Embryonic facial prominence (tissue), 1 donor: Measurements from ENCODE around the gene CNNM4.

Experiments used
- DNase-seq: peaks from one replicate; pipeline ENCODE4 v3.0.0-alpha.2; 2016; ENCODE audit errors: extremely low spot score

Gene CNNM4

DNA sequence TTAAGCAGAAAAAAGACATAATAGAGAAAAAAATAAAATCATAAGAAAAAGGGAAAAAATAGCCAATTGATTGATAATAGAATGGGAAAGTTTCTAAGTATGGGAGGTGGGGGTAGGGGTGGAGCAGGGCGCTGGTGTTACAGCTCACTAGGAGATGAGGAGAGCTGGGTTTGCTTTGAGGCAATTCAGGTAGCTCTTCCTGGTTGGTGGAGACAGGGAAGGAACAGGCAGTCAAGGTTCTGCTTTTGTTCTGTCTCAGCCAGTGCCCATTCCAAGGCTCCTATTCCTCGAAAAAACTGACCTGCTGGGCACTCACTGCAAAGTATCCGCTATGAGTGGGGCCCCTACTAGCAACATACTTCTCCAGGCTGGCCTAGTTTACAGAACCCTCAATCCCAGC lies 1.7 kb upstream of the CNNM4 start:
- DNase-seq: no peak

DNA sequence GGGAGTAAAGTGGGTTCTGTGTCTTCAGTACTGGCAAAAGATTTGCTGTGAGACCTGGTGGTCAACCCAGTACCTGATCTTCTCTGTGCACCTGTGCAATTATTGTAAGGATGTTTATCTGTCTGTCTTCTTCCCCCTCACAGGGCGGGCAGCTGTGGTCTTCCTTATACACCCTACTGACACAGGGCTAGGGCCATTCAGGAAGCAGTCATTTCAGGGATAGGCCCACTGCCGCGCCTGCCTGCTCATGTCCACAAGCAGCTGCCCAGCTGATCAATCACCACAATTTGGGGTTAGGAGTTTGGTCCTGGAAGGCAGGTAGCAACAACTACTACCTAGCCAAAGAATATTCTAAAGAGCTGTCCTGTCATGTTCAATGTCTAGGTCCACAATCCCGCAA lies 1.2 kb upstream of the CNNM4 start:
- no peak for DNase-seq

DNA sequence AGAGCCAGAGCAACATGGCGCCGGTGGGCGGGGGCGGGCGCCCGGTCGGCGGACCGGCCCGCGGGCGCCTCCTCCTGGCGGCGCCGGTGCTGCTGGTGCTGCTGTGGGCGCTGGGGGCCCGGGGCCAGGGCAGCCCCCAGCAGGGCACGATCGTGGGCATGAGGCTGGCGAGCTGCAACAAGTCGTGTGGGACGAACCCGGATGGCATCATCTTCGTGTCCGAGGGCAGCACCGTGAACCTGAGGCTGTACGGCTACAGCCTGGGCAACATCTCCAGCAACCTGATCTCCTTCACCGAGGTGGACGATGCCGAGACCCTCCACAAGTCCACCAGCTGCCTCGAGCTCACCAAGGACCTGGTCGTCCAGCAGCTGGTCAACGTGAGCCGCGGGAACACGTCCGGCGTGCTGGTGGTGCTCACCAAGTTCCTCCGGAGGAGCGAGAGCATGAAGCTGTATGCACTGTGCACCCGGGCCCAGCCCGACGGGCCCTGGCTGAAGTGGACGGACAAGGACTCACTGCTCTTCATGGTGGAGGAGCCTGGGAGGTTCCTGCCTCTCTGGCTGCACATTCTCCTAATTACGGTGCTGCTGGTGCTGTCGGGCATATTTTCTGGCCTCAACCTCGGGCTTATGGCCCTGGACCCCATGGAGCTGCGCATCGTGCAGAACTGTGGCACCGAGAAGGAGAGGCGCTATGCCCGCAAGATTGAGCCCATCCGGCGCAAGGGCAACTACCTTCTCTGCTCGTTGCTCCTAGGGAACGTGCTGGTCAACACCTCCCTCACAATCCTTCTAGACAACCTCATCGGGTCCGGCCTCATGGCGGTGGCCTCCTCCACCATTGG lies 507 bp downstream of the CNNM4 start:
- no peak for DNase-seq

DNA sequence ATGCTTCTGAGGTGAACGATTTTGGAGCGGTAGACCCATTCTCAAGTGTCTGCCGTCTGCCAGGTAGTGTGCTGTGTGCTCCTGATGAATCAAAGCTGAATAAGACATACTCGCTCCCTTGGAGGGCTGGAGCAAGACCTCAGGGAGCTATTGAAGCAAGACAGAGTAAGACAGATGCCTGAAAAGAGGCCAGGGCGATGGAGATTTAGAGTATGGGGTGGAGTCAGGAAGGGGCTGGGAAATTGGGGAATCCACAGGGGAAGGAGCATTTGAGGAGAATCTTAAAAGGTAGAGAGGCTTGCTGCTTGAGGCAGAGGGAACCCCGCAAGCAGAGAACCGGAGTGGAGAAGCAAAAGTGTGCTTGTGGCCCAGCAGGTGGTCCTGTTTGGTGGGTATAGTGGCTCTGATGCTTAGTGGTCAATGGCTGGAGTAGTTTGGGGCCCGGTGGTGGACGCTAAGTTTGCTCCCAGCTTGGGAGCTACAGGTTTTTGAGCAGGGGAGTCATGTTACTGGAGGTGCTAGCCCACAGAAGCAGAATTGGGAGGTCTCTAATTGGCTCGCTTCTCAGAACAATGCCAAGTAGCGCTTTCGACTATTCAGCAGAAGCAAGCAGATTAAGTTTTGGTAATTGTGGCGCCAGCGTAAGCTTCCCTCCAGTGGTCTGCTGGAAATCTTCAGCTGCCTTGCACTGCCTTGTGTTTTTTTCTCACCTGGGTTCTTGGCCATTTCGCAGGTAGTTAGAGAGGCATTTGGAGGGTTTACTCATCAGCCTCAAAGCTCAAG lies 2.0 kb downstream of the CNNM4 start:
- no peak for DNase-seq

DNA sequence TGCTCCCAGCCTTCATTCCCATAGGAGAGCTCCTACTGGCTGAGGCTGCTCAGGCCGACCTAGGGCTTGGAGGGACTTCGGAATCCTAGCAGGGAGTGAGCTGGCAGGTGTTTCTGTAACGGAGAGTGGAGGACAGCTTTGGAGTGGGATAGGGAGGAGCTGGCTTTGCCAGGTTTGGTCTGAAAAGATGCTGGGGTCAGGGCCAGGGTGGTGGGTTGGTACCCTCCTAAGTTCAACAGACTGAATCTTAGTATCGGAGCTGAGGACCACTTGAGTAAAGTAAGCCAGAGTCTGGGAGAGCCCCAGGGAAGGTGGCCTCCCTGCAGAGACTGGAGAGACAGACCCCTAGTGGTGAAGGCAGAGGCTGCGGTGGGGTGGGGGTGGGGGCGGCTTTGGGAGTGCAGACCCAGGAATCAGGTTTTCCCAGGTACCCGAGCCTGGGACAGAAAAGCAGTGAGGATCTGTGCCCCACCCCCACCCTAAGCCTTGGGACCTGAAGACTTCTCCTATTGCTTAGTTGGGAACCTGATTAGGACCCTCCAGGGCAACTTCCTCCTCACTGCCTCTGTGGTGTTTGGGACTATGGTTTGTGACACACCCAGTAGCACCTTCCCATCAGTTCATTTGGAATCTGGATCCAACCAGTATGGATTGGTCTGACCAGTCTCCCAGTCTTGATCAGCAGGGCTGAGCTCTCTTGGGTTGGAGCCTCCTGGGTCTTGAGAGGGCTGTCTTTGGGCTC lies 3.0 kb downstream of the CNNM4 start:
- no peak for DNase-seq

DNA sequence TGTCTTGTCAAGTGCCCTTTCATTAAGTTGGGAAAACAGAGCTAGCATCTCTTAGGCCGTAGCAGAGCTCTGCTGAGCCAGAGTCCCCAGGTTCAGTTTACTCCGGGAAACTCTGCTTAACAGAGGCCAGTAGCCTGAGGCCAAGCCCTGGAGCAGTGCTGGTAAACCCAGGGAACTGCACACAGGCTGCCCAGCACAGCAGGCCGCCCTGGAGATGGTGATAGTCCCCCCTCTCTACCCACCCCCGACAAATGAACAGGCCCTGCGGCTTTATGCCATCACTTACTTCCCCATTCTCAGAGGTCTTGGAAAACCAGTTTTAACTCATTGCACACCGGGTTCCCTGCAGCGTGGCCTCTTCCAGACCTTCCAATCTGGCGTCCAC lies 3.5 kb downstream of the CNNM4 start:
- DNase-seq: no peak

DNA sequence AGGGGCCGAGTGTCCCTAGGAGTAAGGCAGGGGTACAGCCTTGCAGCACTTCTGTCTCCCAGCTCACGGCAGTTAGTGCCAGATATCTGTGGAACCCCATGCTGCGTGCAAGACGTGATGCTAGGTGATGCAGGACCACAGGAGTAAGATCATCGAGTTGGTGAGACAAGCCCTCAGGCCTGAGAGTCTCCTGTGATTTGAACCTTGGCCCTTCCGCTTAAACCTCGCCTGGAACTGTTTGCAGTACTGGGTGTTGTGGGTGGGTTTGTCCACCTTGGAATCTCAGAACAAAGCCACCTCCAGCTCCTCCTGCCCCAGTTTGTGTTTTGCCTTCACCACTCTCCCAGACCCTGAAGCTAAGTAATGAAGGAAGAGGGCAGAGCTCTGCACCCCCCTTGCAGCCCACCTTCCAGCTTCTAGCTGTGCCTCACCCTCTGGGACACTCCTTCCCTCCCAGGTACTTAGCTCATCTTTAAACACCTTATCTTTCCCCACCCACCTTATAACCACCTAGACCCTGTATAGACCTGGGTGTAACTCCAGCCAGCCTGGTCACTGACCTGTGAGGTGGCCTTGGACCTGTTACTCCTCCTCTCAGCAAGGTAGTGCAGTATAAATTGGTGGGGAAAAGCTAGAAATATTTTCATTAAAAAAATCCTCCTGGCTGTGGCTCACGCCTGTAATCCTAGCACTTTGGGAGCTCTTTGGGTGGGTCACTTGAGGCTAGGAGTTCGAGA lies 6.6 kb downstream of the CNNM4 start:
- DNase-seq: no peak

DNA sequence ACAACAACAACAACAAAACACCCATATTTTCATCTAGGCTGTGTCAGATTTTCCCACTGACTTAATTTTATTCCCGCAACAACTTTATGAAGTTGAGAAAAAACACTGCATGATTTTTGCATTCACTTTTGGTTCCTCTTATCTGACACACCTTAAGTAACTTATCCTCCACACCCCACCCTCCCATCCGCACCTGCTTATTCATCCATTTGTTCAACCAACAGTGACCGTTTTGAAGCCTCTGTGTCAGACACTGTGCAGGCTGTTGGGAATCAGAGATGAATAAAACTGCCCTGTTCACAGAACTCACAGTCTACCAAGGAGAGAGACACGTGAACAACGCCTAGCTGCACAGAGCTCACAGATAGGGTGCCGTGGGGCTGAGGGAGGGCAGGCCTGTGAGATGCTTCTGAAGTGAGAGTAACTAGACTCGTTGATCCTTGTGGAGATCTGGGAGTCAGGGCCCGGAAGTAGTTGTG lies 7.4 kb downstream of the CNNM4 start:
- no peak for DNase-seq

DNA sequence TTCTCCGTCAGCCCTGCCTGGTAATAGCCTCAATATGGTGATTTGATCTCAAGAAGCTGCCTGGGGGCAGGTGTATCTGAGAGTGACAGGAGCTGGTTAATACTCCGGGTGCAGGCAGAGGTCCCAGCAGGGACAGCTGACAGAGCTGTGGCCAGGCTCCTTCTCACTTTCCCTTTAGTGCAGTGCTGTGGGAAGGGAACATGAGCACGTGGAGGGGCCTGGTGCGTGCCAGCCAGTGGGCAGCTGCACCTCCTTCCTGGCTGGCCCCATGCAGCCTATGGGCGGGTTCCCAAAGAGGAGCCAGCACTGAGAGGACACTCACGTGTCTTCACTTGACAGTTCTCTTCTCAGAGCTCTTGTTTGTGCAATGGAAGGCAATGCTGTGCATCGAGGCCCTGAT lies 9.1 kb downstream of the CNNM4 start:
- DNase-seq: no peak

DNA sequence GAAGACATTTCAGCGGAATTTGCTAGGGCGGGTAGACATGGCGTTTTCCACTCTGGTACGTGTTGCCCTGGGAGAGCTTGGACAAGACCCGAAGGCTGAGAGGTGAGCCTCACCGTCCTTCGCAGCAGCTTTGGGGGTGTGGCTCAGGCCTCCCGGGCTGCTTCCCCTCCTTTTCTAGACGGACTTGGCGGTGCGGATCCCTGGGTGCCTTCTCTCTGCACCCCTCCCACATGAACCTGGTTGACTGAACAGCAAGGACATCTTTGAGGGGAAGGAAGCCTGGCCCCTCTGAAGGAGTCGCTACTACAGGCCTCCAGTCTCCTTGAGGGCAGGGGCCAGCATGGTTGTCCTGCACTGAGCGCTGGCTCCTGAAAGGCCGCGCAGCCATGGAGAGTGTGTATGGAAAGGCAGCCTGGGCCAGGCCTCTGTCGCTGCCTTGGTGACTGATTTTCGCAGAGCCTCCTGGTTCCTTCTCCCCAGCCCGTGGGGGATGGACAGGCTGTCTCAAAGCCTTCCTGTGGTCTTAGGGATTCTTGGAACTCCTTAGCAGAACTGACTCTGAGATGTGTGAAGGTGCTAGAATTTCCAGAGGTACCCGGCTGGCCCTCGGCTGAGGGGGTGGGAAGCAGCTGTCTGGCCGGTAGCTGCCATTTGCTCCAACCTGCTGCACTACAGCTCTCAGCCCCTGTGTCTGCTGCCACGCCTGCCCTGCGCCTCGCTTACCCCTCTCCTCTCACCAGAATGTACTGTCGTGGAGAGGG lies 9.9 kb downstream of the CNNM4 start:
- DNase-seq: no peak

DNA sequence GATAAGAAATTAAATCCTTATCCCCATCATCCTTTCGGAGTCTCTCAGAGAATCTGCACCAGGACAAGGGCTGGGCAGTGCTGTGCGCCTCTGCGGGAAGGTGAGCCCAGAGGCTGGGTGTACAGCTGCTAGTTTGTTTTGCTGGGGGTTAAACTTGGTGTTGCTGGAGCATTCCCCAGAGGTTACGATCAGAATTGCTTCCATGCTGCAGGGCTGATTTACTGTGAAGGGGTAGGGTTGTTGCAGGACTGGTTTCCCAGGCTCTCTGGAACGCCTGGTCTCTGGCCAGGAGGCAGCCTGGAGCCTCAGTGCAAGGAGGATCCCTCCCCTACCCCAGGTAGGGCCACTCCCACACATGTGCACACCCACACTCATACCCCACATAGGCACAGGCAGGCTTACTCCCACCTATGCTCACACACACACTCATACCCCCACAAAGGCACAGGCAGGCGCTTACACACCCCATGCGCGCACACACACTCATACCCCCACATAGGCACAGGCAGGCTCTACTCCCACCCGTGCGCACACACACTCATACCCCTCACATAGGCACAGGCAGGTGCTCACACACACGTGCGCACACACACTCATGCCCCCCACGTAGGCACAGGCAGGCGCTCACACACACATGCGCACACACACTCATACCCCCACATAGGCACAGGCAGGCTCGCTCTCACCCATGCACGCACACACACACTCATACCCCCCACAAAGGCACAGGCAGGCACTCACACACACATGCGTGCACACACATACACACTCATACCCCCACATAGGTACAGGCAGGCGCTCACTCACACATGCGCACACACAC lies 11.3 kb downstream of the CNNM4 start:
- no peak for DNase-seq

DNA sequence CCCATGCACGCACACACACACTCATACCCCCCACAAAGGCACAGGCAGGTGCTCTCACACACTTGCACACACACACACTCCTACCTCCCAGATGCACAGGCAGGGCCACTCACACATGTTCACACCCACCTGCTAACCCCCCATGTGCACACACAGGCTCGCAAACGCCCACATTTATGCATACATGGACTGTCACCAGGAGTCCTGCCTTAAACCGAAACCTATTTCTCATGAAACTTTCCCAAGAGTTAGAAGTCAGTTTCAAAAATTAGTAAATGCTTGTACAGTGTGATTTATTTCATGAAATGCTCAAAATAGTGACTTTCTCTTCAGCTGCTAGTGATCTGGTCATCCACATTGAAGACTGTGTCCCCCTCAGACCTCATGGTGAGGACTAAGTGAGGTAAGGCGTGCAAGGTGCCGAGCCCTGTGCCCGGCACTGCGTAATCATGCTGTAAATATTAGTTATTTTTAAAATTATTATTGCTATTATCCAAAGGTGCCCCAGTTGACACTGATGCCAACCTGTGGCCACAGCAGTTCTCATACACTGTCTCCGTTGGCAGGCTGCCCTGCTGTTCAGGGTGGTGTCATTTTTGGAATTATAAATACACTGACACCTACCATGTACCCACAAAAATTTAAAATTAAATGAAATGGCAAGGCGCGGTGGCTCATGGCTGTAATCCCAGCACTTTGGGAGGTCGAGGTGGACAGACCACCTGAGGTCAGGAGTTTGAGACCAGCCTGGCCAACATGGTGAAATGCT lies 12.4 kb downstream of the CNNM4 start:
- DNase-seq: no peak

DNA sequence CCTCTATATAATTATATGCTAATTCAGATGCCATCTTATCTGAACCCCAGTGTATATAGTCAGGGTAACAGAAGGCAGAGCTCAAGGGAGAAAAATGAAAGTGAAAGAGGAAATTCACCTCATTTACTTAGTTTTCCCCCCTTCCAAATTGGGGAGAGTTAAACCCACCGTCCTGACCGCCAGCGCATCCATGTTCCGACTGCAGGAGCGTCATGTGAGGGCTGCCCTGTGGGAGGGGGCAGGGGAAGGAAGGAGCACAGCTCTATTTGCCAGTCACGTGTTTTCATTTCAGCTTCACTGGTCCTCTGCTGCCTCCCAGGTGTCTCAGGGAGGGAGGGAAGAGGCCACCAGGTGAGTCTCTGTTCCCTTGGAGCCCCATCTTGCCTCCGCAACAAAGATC lies 13.2 kb downstream of the CNNM4 start:
- no peak for DNase-seq

DNA sequence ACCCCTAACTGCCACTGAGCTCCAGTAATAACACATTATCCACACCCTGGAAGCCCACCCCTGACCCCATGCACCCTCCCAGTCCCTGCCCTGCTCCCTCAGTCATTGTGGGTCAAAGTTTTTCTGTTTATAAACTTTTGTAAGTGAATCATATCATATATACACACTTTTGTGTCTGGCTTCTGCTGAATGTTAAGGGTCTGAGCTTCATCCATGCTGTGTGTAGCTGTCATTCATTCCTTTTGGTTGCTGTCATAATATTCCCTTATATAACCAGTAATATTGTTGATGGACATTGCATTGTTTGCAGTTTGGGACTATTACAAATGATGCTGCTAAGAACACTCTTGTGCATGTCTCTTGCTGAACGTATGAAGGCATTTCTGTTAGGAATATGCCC lies 14.5 kb downstream of the CNNM4 start:
- no peak for DNase-seq

DNA sequence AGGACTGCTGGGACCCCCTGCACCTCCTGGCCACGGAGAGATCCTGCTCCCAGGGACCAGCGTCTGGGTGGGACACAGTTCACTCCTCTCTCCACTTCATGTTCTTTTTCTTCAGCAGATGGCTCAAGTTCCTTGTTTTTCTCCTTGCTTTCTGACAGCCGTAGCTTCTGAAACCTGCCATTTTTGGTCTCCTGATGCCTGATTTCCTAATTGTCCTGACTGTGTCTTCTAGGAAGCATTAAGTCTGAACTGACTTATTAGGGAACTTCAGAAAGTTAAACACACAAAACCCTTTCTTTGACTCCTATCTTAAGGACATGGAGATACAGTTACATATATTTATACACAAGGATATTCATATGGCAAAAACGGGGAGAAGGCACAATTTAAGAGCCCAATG lies 22.7 kb downstream of the CNNM4 start:
- DNase-seq: no peak

DNA sequence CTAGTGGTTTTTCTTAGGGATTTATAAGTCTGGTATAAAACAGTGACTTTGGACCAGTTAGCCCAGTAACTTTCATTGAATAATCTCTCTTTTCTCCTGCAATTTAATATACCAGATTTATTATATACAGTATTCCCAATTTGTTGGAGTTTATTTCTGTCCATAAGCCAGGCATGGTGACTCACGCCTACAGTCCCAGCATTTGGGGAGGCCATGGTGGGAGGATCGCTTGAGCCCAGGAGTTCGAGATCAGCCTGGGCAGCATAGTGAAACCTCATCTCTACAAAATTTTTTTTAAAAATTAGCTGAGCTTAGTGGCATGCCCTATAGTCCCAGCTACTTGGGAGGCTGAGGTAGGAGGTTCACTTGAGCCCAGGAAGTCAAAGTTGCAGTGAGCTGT lies 26.7 kb downstream of the CNNM4 start:
- DNase-seq: no peak

DNA sequence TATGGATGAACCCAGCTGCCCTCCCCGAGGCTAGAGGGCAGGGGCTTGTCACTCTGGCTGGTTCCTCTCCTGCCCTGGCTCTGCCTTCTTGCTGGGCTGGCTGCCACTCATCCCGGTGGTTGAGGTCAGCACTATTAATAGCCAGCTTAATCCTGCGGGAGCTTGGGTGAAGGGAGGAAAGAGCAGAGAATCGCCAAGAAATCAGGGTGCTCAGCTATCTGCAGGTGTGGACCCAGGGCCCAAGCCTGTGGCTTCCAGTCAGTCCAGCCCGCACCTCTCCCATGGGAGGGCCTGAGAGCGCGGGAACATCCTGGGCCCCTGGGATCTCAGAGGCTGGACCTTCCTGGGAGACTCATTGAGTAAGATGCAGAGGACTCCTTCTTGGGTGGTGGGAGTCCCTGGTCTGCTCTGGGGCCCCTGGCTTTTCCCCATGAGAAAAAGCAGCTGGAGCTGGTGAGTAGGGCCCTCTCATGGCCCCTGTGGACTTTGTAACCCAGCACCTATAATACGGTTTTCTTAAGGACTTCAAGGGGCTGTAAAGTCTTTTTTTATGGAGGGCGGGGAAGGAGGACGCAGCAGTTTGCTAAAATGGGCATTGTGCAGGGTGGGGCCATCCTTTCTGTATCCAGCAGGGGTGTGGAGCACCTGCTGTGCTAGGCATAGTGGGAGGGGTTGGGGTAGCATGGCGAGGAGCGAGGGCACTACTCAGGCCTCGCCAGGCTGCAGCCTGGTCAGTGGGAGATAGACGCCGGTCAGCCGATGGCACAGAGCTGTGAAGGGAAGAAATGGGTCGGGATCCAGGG lies 27.9 kb downstream of the CNNM4 start:
- no peak for DNase-seq

DNA sequence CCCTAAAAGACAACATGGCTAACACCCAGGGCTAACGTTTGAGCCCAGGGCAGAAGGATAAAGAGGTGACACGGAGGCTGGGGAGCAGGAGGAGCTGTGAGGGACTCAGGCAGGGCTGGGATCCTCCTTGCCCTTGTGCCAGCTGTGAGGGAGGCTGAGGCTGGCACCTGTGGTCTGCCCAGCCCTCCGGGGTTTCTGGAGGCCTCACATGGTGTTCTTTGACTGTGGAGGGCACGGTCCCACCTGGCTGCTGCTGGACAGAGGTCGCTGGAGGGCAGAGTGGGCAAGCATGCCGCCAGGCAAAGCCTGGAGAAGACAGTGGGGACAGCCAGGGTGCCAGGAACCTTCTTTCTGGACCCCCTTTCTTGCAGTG lies 28.5 kb downstream of the CNNM4 start:
- no peak for DNase-seq
